Measurements from ENCODE around the gene ORC2. TPM values are rescaled to one million over a fixed set of nuclear protein-coding genes. Genes with fewer than 3 reads are reported as not detected.

Gene ORC2
- total RNA-seq, 1 experiment from 2014 or later = 17.7 TPM

- Histone ChIP-seq H3K4me3 (ENCODE audit: low read length) (no peak overlapping the region), H2AFZ (ENCODE audit: low read length) (no peak overlapping the region), H3K9me2 (replicated peaks; ENCODE audit: low read length) (no peaks in the 10 kb centered on the region), H3K36me3 (ENCODE audit: low read depth, low read length) (peaks cover 34% of the 10 kb centered on the region), H3F3A (ENCODE audit: low read length, unreplicated experiment) (no peaks in the 10 kb centered on the region), H3K27ac (ENCODE audit: low read length) (no peak overlapping the region), H4K20me1 (ENCODE audit: low read length) (no peaks in the 10 kb centered on the region), H3K4me1 (ENCODE audit: insufficient read depth, low read length) (0 out of 2 replicates have a peak, but pooled peaks cover 3% of the 10 kb centered on the region), H3K9ac (ENCODE audit: low read length) (no peak overlapping the region), H3K79me2 (ENCODE audit: low read length) (no peaks in the 10 kb centered on the region), H3K27me3 (ENCODE audit: low read length) (no peaks in the 10 kb centered on the region), H3K9me3 (ENCODE audit: low read length) (no peaks in the 10 kb centered on the region), H3K4me2 (ENCODE audit: low read length) (no peak overlapping the region)
- POLR2A ChIA-PET (ENCODE audit: unreplicated experiment) = no interaction called here
- peak; percentile 46; the same call in 1 of the 2 replicates for ATAC-seq
- CTCF ChIA-PET = interaction anchor here (0.6 kb wide), 1 partner anchor 28 kb away, joined by 6 read pairs; no protein-coding TSS in a partner anchor
- TF ChIP-seq EZH2 (IDR thresholded peaks at IDR 0.05; ENCODE audit: low read length, unreplicated experiment) = no peak
- no peak for TF ChIP-seq CTCF (conservative IDR thresholded peaks at IDR 0.05; ENCODE audit: low read depth, low read length)
- TF ChIP-seq EZH2phosphoT487 (IDR thresholded peaks at IDR 0.05; ENCODE audit: borderline replicate concordance, low read length) = no peak
- intact Hi-C loops (cut with micrococcal nuclease) = no loop called here
- no TSS peak for BruUV-seq (replicated peaks)
- DNase-seq = peak; percentile 34
These were observed 33.9 kb downstream of the ORC2 start for GRCh38 chr2:200929334-200930249.

GRCh38 chr2:200922439-200922838 lies 41.0 kb downstream of the ORC2 start:
- H3K9ac ChIP-seq (ENCODE audit: low read length) = no peak overlapping the region
- ChIA-PET POLR2A (ENCODE audit: unreplicated experiment) (no interaction called here), CTCF (no interaction called here)
- no peaks in the 10 kb centered on the region for H3K9me2 ChIP-seq (replicated peaks; ENCODE audit: low read length)
- TF ChIP-seq CTCF (conservative IDR thresholded peaks at IDR 0.05; ENCODE audit: low read depth, low read length) = no peak
- no peak for TF ChIP-seq EZH2phosphoT487 (IDR thresholded peaks at IDR 0.05; ENCODE audit: borderline replicate concordance, low read length)
- no peak for TF ChIP-seq EZH2 (IDR thresholded peaks at IDR 0.05; ENCODE audit: low read length, unreplicated experiment)
- H3K36me3 ChIP-seq (ENCODE audit: low read depth, low read length) = peaks cover 32% of the 10 kb centered on the region; the same call in 1 of the 2 replicates
- H2AFZ ChIP-seq (ENCODE audit: low read length) = no peak overlapping the region
- no TSS peak for BruUV-seq (replicated peaks)
- no peaks in the 10 kb centered on the region for H3K27me3 ChIP-seq (ENCODE audit: low read length)
- no peaks in the 10 kb centered on the region for H4K20me1 ChIP-seq (ENCODE audit: low read length)
- no peak for DNase-seq
- no peak overlapping the region for H3K27ac ChIP-seq (ENCODE audit: low read length)
- no peak for ATAC-seq
- H3F3A ChIP-seq (ENCODE audit: low read length, unreplicated experiment) = no peaks in the 10 kb centered on the region
- H3K4me1 ChIP-seq (ENCODE audit: insufficient read depth, low read length) = no peaks in the 10 kb centered on the region
- intact Hi-C loops (cut with micrococcal nuclease) = no loop called here
- H3K9me3 ChIP-seq (ENCODE audit: low read length) = no peaks in the 10 kb centered on the region
- H3K79me2 ChIP-seq (ENCODE audit: low read length) = no peaks in the 10 kb centered on the region
- no peak overlapping the region for H3K4me3 ChIP-seq (ENCODE audit: low read length)
- H3K4me2 ChIP-seq (ENCODE audit: low read length) = no peak overlapping the region

- H3K9me3 ChIP-seq (ENCODE audit: low read length) = no peaks in the 10 kb centered on the region
- no TSS peak for BruUV-seq (replicated peaks)
- peaks cover 4% of the 10 kb centered on the region for H3F3A ChIP-seq (ENCODE audit: low read length, unreplicated experiment)
- TF ChIP-seq CTCF (conservative IDR thresholded peaks at IDR 0.05; ENCODE audit: low read depth, low read length) (no peak), EZH2phosphoT487 (IDR thresholded peaks at IDR 0.05; ENCODE audit: borderline replicate concordance, low read length) (no peak), EZH2 (IDR thresholded peaks at IDR 0.05; ENCODE audit: low read length, unreplicated experiment) (no peak)
- ChIA-PET CTCF (no interaction called here), POLR2A (ENCODE audit: unreplicated experiment) (interaction anchor here (0.7 kb wide), 1 partner anchor 31 kb away, joined by 3 read pairs; no protein-coding TSS in a partner anchor)
- H3K79me2 ChIP-seq (ENCODE audit: low read length) = no peaks in the 10 kb centered on the region
- no peak overlapping the region for H3K9ac ChIP-seq (ENCODE audit: low read length)
- no peaks in the 10 kb centered on the region for H4K20me1 ChIP-seq (ENCODE audit: low read length)
- no peak overlapping the region for H2AFZ ChIP-seq (ENCODE audit: low read length)
- ATAC-seq (peak; percentile 79), DNase-seq (peak; percentile 43)
- H3K4me3 ChIP-seq (ENCODE audit: low read length) = no peak overlapping the region
- H3K36me3 ChIP-seq (ENCODE audit: low read depth, low read length) = peaks cover 53% of the 10 kb centered on the region
- H3K9me2 ChIP-seq (replicated peaks; ENCODE audit: low read length) = no peaks in the 10 kb centered on the region
- H3K27me3 ChIP-seq (ENCODE audit: low read length) = no peaks in the 10 kb centered on the region
- H3K4me2 ChIP-seq (ENCODE audit: low read length) = no peak overlapping the region
- no peak overlapping the region for H3K27ac ChIP-seq (ENCODE audit: low read length)
- intact Hi-C loops (cut with micrococcal nuclease) = no loop called here
- H3K4me1 ChIP-seq (ENCODE audit: insufficient read depth, low read length) = no peaks in the 10 kb centered on the region
These were observed 49.8 kb downstream of the ORC2 start for GRCh38 chr2:200913654-200914053.
